Measurements from ENCODE around the gene TLL2.

DNA sequence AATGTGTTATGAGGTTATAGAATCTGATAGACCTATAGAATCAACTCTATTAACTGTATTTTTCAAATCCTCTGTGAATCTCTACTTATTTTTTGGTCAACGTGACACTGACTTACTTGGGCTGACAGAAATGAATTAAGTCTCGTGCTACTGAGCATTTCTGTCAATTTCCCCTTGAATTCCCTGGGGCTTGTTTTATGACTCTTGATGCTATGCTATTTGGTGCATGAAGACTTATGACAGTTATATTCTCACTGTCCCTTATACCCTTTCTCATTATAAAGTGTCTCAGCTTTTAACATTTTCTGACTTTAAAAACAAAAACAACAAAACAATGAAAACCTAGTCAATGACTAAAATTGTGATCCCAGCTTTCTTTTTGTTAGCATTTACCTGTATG is 86.4 kb downstream of the TLL2 start:
- TF ChIP-seq POLR2AphosphoS5 (IDR thresholded peaks at IDR 0.05; ENCODE audit: low read depth, low read length): no peak
- TF ChIP-seq REST (IDR thresholded peaks at IDR 0.05; ENCODE audit: insufficient read depth in 1 of 2, low read depth in 2 of 2, low read length in 2 of 2): no peak
- no peak for TF ChIP-seq TAF1 (IDR thresholded peaks at IDR 0.05; ENCODE audit: borderline replicate concordance, insufficient read depth, low read length)
- no peak for TF ChIP-seq SIN3A (IDR thresholded peaks at IDR 0.05; ENCODE audit: borderline replicate concordance, insufficient read depth, low read length)
- no peak for TF ChIP-seq FOXP2 (optimal IDR thresholded peaks at IDR 0.05; ENCODE audit: borderline replicate concordance, extremely low read depth, extremely low read length, insufficient read depth)
